GM13976 (cell line): ENCODE measurements around the gene GALK1.
A peak's percentile ranks its signal among the peaks of the same experiment; 100 is the strongest.

Experiments
- DNase-seq: peaks from one replicate; pipeline ENCODE4 v3.0.0; 2012; ENCODE audit warnings: low spot score
- in situ Hi-C: fragments of 300-500 bp; cut with MboI; formaldehyde crosslinking; loops from one replicate; pipeline ENCODE4 v1.12.0; 2022; ENCODE audit warnings: low sequenced_read_pairs, mixed read lengths, inconsistent platforms; ENCODE audit not compliant: unreplicated experiment
- TF ChIP-seq, protein P1 (sequence below): IDR thresholded peaks from 2 replicates; pipeline ENCODE4 v1.5.1; 2012; ENCODE audit warnings: borderline replicate concordance, mild to moderate bottlenecking; ENCODE audit not compliant: insufficient read depth; ENCODE audit errors: extremely low read depth, missing control alignments, control extremely low read depth

The GALK1 gene

DNA sequence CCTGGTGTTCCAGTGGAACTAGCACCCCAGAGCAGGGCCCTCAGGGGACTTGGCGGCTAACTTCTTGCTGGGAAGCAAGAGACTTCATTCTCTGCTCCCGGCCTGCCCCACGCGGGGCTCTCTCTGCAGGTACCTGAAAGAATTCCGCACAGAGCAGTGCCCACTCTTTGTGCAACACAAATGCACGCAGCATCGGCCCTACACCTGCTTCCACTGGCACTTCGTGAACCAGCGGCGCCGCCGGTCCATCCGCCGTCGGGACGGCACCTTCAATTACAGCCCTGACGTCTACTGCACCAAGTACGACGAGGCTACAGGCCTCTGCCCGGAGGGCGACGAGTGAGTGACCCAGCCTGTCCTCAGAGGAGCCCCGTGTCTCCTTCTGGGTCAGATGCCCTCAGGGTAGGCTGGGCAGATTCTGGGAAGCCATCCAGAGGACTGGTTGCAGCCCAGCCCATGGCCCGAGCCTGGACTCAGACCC lies 44.7 kb upstream of the GALK1 start:
- no peak for DNase-seq
- in situ Hi-C loops = no loop called here

DNA sequence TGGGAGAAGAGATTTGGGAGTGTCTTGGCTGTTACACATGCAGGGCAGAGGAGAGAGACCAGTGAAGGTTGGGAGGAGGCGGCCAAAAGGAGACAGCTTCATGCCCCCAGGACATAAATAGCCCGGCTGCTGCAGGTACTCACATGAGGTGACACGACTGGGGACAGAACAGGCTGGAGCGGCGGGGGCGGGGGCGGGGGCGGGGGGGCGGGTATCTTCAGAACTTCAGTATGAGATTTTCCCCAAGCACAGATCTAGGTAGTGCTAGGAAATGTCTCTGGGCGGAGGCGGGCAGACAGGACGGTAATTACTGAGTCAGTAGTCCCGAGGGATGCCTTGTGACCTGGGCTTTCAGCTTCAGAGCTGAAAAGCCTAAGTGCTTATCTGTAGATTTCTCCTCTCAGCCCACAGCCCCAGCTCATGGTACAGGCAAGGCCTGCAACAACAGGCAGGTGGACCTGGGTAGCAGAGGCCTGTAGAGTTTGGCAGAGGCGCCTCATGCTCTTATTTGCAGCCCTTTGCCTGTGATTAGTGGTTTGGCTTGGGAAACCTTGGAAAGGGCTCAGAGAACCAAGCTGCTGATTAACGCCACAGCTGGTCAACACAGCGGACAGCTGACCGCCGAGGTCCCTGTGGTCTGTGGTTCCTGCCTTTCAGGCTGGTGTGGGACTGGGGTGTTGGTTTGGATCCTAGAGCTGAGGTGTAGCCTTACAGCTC lies 44.1 kb upstream of the GALK1 start:
- TF ChIP-seq, protein P1, sequence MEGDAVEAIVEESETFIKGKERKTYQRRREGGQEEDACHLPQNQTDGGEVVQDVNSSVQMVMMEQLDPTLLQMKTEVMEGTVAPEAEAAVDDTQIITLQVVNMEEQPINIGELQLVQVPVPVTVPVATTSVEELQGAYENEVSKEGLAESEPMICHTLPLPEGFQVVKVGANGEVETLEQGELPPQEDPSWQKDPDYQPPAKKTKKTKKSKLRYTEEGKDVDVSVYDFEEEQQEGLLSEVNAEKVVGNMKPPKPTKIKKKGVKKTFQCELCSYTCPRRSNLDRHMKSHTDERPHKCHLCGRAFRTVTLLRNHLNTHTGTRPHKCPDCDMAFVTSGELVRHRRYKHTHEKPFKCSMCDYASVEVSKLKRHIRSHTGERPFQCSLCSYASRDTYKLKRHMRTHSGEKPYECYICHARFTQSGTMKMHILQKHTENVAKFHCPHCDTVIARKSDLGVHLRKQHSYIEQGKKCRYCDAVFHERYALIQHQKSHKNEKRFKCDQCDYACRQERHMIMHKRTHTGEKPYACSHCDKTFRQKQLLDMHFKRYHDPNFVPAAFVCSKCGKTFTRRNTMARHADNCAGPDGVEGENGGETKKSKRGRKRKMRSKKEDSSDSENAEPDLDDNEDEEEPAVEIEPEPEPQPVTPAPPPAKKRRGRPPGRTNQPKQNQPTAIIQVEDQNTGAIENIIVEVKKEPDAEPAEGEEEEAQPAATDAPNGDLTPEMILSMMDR = no peak
- in situ Hi-C loops = no loop called here
- DNase-seq = peak; percentile 82

More for the DNA sequence above, 44.7 kb upstream of the GALK1 start:
- TF ChIP-seq, protein P1 = no peak

DNA sequence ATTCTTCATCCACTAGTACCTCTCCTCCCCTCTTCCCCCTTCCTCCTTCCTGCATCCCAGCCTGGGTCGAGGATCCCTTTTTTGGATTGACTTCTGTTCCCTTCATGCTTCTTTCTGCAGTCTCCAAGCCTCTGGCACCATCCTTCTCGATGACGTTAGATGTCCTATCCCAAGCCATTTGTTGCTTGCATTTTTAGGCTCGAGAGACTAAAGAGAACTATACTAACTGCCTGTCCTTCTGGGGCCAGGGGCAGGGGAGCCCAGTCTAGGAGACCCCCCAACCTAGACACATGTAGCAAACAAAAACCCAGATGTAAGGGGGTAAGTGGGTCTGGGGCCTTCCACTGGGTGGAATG lies 43.5 kb upstream of the GALK1 start:
- no peak for DNase-seq

DNA sequence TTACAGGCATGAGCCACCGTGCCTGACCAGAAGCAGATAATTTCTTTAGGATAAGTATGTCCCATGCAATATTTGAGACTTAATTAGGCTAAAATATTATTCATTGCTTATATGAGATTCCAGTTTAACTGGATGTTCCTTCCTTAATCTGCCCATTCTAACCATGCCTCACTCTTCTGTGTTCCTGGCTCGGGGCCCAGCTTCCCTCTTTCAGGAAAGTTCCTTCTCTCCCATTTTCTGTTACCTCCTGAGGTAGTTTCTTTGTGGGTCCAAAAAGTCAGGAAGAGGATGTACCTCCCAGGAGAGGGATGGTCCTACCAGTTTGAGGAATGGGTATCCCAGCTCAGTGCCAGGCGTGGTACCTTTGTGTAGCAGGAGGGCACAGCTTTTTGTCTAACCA lies 42.9 kb upstream of the GALK1 start:
- TF ChIP-seq, protein P1 = no peak
- no peak for DNase-seq
- in situ Hi-C loops = no loop called here

More for the DNA sequence above, 43.5 kb upstream of the GALK1 start:
- in situ Hi-C loops = no loop called here
- TF ChIP-seq, protein P1 = no peak

DNA sequence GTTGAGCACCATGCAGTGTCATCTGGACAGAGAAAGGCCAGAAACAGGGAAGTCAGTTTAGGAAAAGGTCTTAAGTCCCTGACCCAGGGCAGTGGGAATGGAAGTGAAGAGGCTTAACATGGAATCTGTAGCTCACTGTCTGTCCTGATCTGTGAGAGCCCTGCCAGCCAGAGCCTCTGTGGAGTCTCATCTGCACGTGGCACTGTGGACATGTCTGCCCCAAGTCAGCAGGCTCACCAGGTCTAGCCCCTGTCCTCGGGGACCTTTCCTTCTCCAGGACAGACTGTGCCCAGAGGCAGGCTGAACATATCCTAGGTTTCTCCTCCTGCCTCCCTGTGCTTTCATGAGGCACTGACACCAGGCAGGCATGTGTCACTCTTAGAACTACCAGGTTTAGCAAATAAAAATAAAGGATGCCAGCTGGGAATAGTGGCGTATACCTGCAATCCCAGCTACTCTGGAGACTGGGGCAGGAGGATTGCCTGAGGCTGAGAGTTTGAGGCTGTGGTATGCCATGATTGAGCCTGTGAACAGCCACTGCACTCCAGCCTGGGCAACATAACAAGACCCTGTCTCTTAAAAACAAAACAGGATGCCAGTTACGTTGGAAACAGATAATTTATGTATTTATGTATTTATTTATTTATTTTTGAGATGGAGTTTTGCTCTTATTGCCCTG lies 42.0 kb upstream of the GALK1 start:
- TF ChIP-seq, protein P1 = no peak
- DNase-seq = no peak
- in situ Hi-C loops = no loop called here

DNA sequence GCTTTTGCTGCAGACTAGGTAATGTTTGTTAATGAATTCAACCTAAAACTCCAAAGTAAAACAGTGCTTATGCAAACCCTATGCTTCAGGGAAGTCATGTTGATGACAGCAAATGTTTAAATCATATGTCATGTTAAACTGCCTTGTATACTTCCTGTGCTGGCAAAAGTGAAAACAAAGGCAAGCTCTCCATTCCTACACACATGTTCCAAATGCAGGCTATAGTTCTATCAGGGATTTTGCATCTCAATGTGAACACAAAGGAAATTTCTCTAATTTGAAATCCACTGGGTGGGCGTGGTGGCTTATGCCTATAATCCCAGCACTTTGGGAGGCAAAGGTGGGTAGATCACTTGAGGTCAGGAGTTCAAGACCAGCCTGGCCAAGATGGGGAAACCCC lies 38.9 kb upstream of the GALK1 start:
- TF ChIP-seq, protein P1 = no peak
- in situ Hi-C loops = no loop called here
- DNase-seq = no peak
